GM23338 (cell line): ENCODE measurements around the gene MUL1. TPM values are rescaled to one million over a fixed set of nuclear protein-coding genes. Genes with fewer than 3 reads are reported as not detected.

Experiments used
- ATAC-seq: fragments of 200-7000 bp; cut with Tn5 transposase; 3 replicates; pipeline ENCODE4 v1.9.1; 2020
- DNase-seq: peaks from one replicate; pipeline ENCODE4 v3.0.0-alpha.2; 2015; ENCODE audit warnings: low spot score
- H2AFZ ChIP-seq: fragments of 200-600 bp; sonication (generic); 2 replicates; pipeline ENCODE4 v1.8.0; 2016; ENCODE audit warnings: antibody characterized with exemption, mild to moderate bottlenecking, moderate library complexity
- H3F3A ChIP-seq: fragments of 200-600 bp; sonication (generic); replicated peaks from 2 replicates; pipeline ENCODE4 v1.8.0; 2017; ENCODE audit warnings: antibody characterized with exemption, mixed run types, low read depth
- H3K27ac ChIP-seq: fragments of 200-600 bp; sonication (generic); 2 replicates; pipeline ENCODE4 v1.6.1; 2016; ENCODE audit warnings: low read depth
- H3K27me3 ChIP-seq: fragments of 200-600 bp; sonication (generic); 2 replicates; pipeline ENCODE4 v1.8.0; 2016; ENCODE audit warnings: mild to moderate bottlenecking, mixed run types, moderate library complexity; ENCODE audit not compliant: insufficient read depth
- H3K36me3 ChIP-seq: fragments of 200-600 bp; sonication (generic); 2 replicates; pipeline ENCODE4 v1.8.0; 2016; ENCODE audit warnings: mild to moderate bottlenecking; ENCODE audit not compliant: insufficient read depth
- H3K4me1 ChIP-seq: fragments of 200-600 bp; sonication (generic); 2 replicates; pipeline ENCODE4 v1.8.0; 2016; ENCODE audit warnings: mild to moderate bottlenecking, moderate library complexity; ENCODE audit not compliant: insufficient read depth
- H3K4me2 ChIP-seq: fragments of 200-600 bp; sonication (generic); 2 replicates; pipeline ENCODE4 v1.7.1; 2017; ENCODE audit warnings: mixed run types
- H3K4me3 ChIP-seq: fragments of 200-600 bp; sonication (generic); 2 replicates; pipeline ENCODE4 v1.6.1; 2016; ENCODE audit warnings: mixed run types
- H3K79me2 ChIP-seq: fragments of 200-600 bp; sonication (generic); replicated peaks from 2 replicates; pipeline ENCODE4 v1.8.0; 2017; ENCODE audit warnings: mild to moderate bottlenecking; ENCODE audit not compliant: insufficient read depth
- H3K9me2 ChIP-seq: fragments of 200-600 bp; sonication (generic); 2 replicates; pipeline ENCODE4 v1.8.0; 2017; ENCODE audit not compliant: insufficient read depth
- H4K20me1 ChIP-seq: fragments of 200-600 bp; sonication (generic); replicated peaks from 2 replicates; pipeline ENCODE4 v1.8.0; 2017; ENCODE audit warnings: mild to moderate bottlenecking; ENCODE audit not compliant: insufficient read depth
- H3K27ac Mint-ChIP-seq: 2 replicates; pipeline ENCODE4 v1.8.0; 2020; ENCODE audit warnings: inconsistent platforms, mild to moderate bottlenecking, moderate library complexity, mixed read lengths
- H3K27me3 Mint-ChIP-seq: 3 replicates; pipeline ENCODE4 v1.8.0; 2022; ENCODE audit warnings: low read depth, mild to moderate bottlenecking, moderate library complexity, mixed read lengths, inconsistent platforms; ENCODE audit not compliant: insufficient read depth, poor library complexity
- H3K36me3 Mint-ChIP-seq: 3 replicates; pipeline ENCODE4 v1.8.0; 2021; ENCODE audit warnings: low read depth, mild to moderate bottlenecking, inconsistent platforms, moderate library complexity, mixed read lengths
- H3K4me1 Mint-ChIP-seq: 3 replicates; pipeline ENCODE4 v1.8.0; 2020; ENCODE audit warnings: mild to moderate bottlenecking, inconsistent platforms, mixed read lengths
- H3K4me3 Mint-ChIP-seq: 3 replicates; pipeline ENCODE4 v1.8.0; 2021; ENCODE audit warnings: moderate library complexity, mild to moderate bottlenecking, inconsistent platforms, mixed read lengths
- H3K9me3 Mint-ChIP-seq: 3 replicates; pipeline ENCODE4 v1.8.0; 2020; ENCODE audit warnings: moderate library complexity, mild to moderate bottlenecking, inconsistent platforms, mixed read lengths
- EZH2 ChIP-seq: fragments of 200-600 bp; sonication (generic); IDR thresholded peaks from one replicate; pipeline ENCODE4 v1.8.0; 2017; ENCODE audit warnings: antibody characterized with exemption, mild to moderate bottlenecking, low read depth; ENCODE audit not compliant: unreplicated experiment
- ZNF114 ChIP-seq: fragments of 250-450 bp; sonication (Bioruptor Pico); IDR thresholded peaks from 2 replicates; pipeline ENCODE4 v1.5.0; 2020; ENCODE audit warnings: mild to moderate bottlenecking, moderate library complexity
- ZNF331 ChIP-seq: fragments of 250-450 bp; sonication (Bioruptor Pico); IDR thresholded peaks from 2 replicates; pipeline ENCODE4 v1.5.0; 2020; ENCODE audit warnings: low read depth, mild to moderate bottlenecking, moderate library complexity
- polyA plus RNA-seq: library from polyadenylated mRNA; unstranded; fragments of >200 nt; fragmentation: Nextera tagmentation; extraction: Ambion mirVana; gene quantifications from 2 replicates; pipeline ENCODE4 v1.2.1, GENCODE V29; 2016
- total RNA-seq: library from RNA; depleted of rRNA; stranded (reverse); fragments of >200 nt; shearing (Covaris generic); gene quantifications from 2 replicates; pipeline ENCODE4 v1.2.3, GENCODE V29; 2014
- TF ChIP-seq, protein P1 (sequence below): IDR thresholded peaks from one replicate; pipeline ENCODE4 v1.6.1; 2018; ENCODE audit warnings: antibody characterized with exemption; ENCODE audit not compliant: unreplicated experiment
- TF ChIP-seq, protein P2 (sequence below): IDR thresholded peaks from 2 replicates; pipeline ENCODE4 v1.6.1; 2016; ENCODE audit warnings: antibody characterized with exemption

The MUL1 gene
- total and polyA plus RNA-seq, 2 experiments from 2014 or later: 8.9 to 26.2 TPM

DNA sequence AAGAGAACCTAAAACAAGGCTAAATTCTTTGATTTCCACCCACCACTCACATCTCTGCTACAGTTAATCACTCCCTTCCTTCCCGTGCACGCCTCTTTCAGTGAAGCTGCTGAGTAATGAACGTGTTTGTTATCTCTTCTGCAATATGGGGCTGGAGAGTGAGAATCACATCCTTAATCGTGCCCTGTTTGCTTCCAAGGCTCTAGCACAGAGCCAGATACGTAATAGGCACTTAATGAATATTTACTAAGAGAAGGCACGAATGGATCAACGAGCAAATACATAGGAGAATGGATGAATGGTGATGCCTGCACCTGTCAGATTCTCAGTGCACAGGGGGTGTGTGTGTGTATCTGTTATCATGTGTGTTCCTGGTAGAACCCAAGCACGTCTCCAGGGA is 22.4 kb upstream of the MUL1 start (continued):
- TF ChIP-seq, protein P1, sequence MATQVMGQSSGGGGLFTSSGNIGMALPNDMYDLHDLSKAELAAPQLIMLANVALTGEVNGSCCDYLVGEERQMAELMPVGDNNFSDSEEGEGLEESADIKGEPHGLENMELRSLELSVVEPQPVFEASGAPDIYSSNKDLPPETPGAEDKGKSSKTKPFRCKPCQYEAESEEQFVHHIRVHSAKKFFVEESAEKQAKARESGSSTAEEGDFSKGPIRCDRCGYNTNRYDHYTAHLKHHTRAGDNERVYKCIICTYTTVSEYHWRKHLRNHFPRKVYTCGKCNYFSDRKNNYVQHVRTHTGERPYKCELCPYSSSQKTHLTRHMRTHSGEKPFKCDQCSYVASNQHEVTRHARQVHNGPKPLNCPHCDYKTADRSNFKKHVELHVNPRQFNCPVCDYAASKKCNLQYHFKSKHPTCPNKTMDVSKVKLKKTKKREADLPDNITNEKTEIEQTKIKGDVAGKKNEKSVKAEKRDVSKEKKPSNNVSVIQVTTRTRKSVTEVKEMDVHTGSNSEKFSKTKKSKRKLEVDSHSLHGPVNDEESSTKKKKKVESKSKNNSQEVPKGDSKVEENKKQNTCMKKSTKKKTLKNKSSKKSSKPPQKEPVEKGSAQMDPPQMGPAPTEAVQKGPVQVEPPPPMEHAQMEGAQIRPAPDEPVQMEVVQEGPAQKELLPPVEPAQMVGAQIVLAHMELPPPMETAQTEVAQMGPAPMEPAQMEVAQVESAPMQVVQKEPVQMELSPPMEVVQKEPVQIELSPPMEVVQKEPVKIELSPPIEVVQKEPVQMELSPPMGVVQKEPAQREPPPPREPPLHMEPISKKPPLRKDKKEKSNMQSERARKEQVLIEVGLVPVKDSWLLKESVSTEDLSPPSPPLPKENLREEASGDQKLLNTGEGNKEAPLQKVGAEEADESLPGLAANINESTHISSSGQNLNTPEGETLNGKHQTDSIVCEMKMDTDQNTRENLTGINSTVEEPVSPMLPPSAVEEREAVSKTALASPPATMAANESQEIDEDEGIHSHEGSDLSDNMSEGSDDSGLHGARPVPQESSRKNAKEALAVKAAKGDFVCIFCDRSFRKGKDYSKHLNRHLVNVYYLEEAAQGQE: no peak
- TF ChIP-seq ZNF114: no peak
- TF ChIP-seq EZH2: no peak
- TF ChIP-seq, protein P2, sequence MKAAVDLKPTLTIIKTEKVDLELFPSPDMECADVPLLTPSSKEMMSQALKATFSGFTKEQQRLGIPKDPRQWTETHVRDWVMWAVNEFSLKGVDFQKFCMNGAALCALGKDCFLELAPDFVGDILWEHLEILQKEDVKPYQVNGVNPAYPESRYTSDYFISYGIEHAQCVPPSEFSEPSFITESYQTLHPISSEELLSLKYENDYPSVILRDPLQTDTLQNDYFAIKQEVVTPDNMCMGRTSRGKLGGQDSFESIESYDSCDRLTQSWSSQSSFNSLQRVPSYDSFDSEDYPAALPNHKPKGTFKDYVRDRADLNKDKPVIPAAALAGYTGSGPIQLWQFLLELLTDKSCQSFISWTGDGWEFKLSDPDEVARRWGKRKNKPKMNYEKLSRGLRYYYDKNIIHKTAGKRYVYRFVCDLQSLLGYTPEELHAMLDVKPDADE: no peak

DNA sequence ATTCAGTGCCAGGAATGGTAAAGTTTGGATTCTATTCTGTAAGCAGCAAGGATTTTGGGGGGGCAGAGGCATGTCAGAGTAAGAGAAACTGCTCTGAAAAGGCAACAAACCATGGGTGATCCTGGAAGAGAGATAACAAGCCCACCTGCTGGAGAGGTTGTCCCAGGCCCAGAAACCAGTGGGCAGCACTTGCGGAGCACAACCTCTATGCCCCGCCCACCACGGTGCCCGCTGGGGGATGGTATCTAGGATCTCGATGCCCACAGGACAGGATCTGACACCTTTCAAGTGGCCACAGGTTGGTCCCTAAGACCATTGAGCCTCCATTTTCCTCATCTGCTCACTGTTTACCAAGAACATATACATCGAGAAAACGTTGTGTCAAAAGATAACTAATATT is 20.3 kb upstream of the MUL1 start:
- H3K36me3 ChIP-seq: no peaks in the 10 kb centered on the region
- DNase-seq: peak; percentile 21

GRCh38 chr1:20526267-20526666 is 18.3 kb upstream of the MUL1 start:
- no peaks in the 10 kb centered on the region for H3F3A ChIP-seq
- no peaks in the 10 kb centered on the region for H3K9me3 Mint-ChIP-seq
- no peak overlapping the region for H3K4me3 Mint-ChIP-seq
- H3K27ac Mint-ChIP-seq: no peak overlapping the region
- peaks cover 2% of the 10 kb centered on the region; the same call in 1 of the 3 replicates for H3K4me1 Mint-ChIP-seq
- TF ChIP-seq ZNF331 (CRISPR knock-in tag): no peak
- ATAC-seq (no peak), DNase-seq (no peak)
- no peaks in the 10 kb centered on the region for H3K9me2 ChIP-seq
- no peaks in the 10 kb centered on the region for H3K36me3 Mint-ChIP-seq
- no peak overlapping the region for H3K4me2 ChIP-seq
- H3K27me3 ChIP-seq: no peaks in the 10 kb centered on the region
- no peaks in the 10 kb centered on the region for H3K36me3 ChIP-seq
- no peak overlapping the region for H3K4me3 ChIP-seq
- no peaks in the 10 kb centered on the region for H3K79me2 ChIP-seq
- no peaks in the 10 kb centered on the region for H3K4me1 ChIP-seq
- no peaks in the 10 kb centered on the region for H4K20me1 ChIP-seq
- peaks cover 8% of the 10 kb centered on the region for H3K27me3 Mint-ChIP-seq
- no peak overlapping the region for H2AFZ ChIP-seq
- H3K27ac ChIP-seq: no peak overlapping the region

More for the DNA sequence above, 20.3 kb upstream of the MUL1 start:
- no peak for ATAC-seq
- H4K20me1 ChIP-seq: no peaks in the 10 kb centered on the region
- no peaks in the 10 kb centered on the region for H3K9me3 Mint-ChIP-seq
- H3K4me2 ChIP-seq: no peak overlapping the region
- no peak overlapping the region for H3K4me3 ChIP-seq
- H3F3A ChIP-seq: no peaks in the 10 kb centered on the region
- no peaks in the 10 kb centered on the region for H3K4me1 Mint-ChIP-seq
- no peak overlapping the region for H3K4me3 Mint-ChIP-seq
- no peak overlapping the region for H3K27ac ChIP-seq
- no peaks in the 10 kb centered on the region for H3K79me2 ChIP-seq
- H3K4me1 ChIP-seq: no peaks in the 10 kb centered on the region
- H2AFZ ChIP-seq: no peak overlapping the region
- H3K9me2 ChIP-seq: no peaks in the 10 kb centered on the region
- peaks cover 4% of the 10 kb centered on the region for H3K27me3 Mint-ChIP-seq
- no peak overlapping the region for H3K27ac Mint-ChIP-seq
- H3K27me3 ChIP-seq: no peaks in the 10 kb centered on the region
- H3K36me3 Mint-ChIP-seq: no peaks in the 10 kb centered on the region
- TF ChIP-seq ZNF114: no peak
